Stimulated activated CD8-positive, alpha-beta memory T cell treated with anti-CD3 and anti-CD28 coated beads, Interleukin-12 subunit alpha, Interleukin-12 subunit beta, amount 100 ng/mL, for 1 hour (primary cell): ENCODE results near the gene BCCIP.

Experiments used
- DNase-seq: peaks from one replicate; pipeline ENCODE4 v3.0.0-alpha.2; 2020; ENCODE audit warnings: low read depth

The BCCIP gene

GRCh38 chr10:125844751-125845221 lies 21.4 kb downstream of the BCCIP start:
- DNase-seq = no peak

GRCh38 chr10:125845617-125846016 lies 22.3 kb downstream of the BCCIP start:
- DNase-seq = no peak

GRCh38 chr10:125846894-125847293 lies 23.5 kb downstream of the BCCIP start:
- no peak for DNase-seq

GRCh38 chr10:125848371-125848770 lies 25.0 kb downstream of the BCCIP start:
- DNase-seq = no peak

- no peak for DNase-seq
Measured at GRCh38 chr10:125848857-125849256, 25.5 kb downstream of the BCCIP start.

GRCh38 chr10:125849448-125849847 lies 26.1 kb downstream of the BCCIP start:
- DNase-seq = no peak

- DNase-seq = no peak
Measured at GRCh38 chr10:125850766-125851731, 27.7 kb downstream of the BCCIP start.

- DNase-seq = no peak
Measured at GRCh38 chr10:125852487-125852886, 29.1 kb downstream of the BCCIP start.

GRCh38 chr10:125857185-125857760 lies 33.9 kb downstream of the BCCIP start:
- DNase-seq = no peak

GRCh38 chr10:125859128-125859817 lies 35.9 kb downstream of the BCCIP start:
- DNase-seq = no peak

GRCh38 chr10:125865120-125865519 lies 41.8 kb downstream of the BCCIP start:
- DNase-seq = no peak

GRCh38 chr10:125866421-125867029 lies 43.2 kb downstream of the BCCIP start:
- no peak for DNase-seq

GRCh38 chr10:125868372-125868975 lies 45.1 kb downstream of the BCCIP start:
- DNase-seq = no peak

GRCh38 chr10:125871338-125871737 lies 48.0 kb downstream of the BCCIP start:
- no peak for DNase-seq

GRCh38 chr10:125878957-125879835 lies 55.9 kb downstream of the BCCIP start:
- no peak for DNase-seq

- DNase-seq = no peak
Measured at GRCh38 chr10:125880719-125881118, 57.4 kb downstream of the BCCIP start.

GRCh38 chr10:125881192-125881591 lies 57.8 kb downstream of the BCCIP start, which contains the start of gene DHX32:
TSS of gene DHX32 (minus strand) at chr10:125881292. CDS start at chr10:125880824, 468 bp downstream.
- DNase-seq = no peak

GRCh38 chr10:125882596-125882995 lies 59.2 kb downstream of the BCCIP start:
- no peak for DNase-seq

- no peak for DNase-seq
Measured at GRCh38 chr10:125883211-125883610, 59.9 kb downstream of the BCCIP start.
